ENCODE results near the gene STK24.
A peak's percentile ranks its signal among the peaks of the same experiment; 100 is the strongest.

STK24 gene

DNA sequence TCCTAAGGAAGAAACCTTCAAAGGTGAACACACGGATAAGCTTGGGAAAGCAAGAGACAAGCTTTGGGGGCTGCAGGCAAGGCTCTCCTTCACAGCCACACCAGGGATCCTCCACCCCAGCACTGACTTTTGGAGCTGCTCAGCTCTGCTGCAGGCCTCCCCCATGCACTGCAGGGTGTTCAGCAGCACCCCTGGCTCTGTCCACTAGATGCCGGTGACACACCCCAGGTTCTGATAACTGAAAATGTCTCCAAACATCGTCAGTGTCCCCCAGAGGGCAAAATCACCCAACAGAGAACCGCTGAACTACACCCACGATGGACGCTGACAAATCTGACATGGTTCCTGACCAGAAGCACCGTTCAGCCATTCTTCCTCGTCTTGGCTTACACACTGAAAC, 90.5 kb downstream of the STK24 start:
- DNase-seq: peak; percentile 12

GRCh38 chr13:98485561-98485960, 91.3 kb downstream of the STK24 start:
- DNase-seq: peak; percentile 19

- peak; percentile 89 for DNase-seq
Observed at GRCh38 chr13:98484289-98485219, 92.4 kb downstream of the STK24 start.

DNA sequence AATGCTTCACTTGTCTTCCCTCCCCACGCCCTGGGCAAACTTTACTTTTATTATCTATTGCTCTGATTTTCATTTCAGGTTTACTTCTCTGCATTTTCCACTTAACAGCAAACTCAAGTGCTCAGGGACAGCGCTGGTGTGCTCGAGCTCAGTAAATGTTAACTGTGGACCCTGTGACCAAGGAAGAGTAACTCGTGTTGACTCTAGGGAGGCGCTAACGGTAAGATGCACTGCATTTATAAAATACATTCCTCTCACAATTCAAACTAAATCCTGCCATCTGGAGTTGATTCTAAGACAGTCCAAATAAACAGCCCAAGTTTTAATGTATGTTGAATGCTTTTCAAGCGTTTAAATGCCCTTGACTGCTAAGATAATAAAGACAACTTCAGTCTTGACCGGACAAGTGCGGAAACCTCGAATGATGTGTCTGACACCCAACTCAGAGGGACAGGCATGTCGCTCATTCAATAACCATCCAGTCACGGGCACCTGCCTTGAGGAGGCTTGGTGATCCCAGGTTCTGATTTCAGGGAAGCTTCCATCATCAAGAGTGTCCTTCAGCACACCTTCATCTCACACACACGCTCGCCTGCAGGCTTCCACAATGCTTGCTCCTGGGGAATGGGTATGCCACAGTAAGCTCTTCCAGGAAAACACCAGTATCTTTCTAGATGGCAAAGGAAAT, 93.2 kb downstream of the STK24 start:
- DNase-seq: no peak

- DNase-seq: peak; percentile 85
Observed at GRCh38 chr13:98482476-98483444, 94.1 kb downstream of the STK24 start.

GRCh38 chr13:98480915-98481877, 95.7 kb downstream of the STK24 start:
- peak; percentile 38 for DNase-seq

DNA sequence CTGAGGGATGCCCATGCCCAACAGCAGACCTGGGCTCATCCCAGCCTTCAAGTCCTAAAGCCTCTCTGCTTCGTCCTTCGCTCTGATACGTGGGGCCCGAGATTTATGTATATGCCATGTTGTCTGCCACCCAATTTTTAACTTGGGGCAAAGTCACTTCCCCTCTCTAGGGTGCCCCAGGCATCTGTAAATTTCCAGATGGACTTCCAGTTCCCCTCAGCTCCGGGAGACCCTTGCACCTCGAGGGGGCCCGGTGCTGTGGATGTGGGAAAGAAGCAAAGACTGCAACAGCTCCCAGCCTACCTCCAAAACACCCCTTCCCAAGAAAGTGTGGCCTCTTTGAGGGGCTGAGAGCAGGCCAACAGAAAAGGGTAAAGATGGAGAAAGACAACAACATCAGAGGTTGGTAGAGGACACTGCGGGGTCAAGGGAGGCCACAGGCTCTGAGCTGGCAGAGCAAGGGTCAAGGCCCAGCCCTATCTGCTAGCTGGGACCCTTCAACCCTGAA, 97.4 kb downstream of the STK24 start:
- DNase-seq: peak; percentile 3

GRCh38 chr13:98478189-98479129, 98.4 kb downstream of the STK24 start:
- DNase-seq: peak; percentile 45

- DNase-seq: peak; percentile 60
Observed at GRCh38 chr13:98476538-98476966, 100.4 kb downstream of the STK24 start.

GRCh38 chr13:98476106-98476505, 100.8 kb downstream of the STK24 start:
- DNase-seq: no peak

GRCh38 chr13:98475522-98475921, 101.4 kb downstream of the STK24 start:
- no peak for DNase-seq

- DNase-seq: peak; percentile 9
Observed at GRCh38 chr13:98474761-98475160, 102.1 kb downstream of the STK24 start.

GRCh38 chr13:98474292-98474691, 102.6 kb downstream of the STK24 start:
- DNase-seq: peak; percentile 8

DNA sequence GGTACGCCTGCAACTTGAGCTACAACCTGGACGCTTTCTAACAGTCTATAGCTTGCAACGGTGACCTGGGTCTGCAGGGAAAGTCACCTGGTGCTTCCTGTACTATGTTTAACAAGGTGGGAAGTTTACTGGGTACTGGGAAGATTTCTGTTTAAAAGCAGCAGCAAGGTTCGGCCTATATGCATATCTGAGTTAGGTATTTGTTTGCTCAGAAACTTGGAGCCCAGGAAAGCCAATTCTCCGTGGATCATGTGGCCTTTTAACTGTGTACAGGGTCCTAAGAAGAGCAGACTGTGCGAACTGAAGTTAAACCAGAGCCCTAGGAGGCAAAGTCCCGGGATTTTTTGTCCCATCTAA, 103.1 kb downstream of the STK24 start:
- DNase-seq: peak; percentile 5

DNA sequence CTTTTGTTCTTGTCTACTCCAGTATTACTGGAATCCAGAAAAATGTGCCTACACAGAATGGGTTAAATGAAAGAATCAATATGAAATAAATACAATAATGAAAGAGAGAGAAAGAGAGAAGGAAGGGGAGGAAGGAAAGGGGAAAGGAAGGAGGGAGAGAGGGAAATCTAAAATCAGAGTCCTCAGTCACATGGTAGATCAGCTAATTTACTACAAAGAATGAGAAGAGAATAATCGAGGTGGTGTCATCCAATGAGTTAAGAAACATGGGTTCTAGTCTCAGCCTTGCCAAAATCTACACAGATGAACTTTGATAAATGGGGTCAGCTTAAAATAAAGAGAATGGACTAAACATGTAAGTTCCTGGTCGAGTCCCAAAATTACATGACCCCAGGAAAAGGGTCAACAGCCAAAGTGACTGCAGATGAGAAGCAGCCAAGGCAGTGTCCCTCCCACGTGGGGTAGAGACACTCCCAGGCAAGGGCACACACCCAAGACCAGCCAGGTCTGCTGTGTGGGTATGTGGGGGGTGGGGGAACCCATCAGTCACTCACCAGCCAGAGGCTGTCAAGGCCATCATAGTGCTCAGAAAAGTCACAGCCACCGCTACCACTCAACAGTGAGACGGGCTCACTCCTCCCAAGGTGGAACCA, 103.6 kb downstream of the STK24 start:
- DNase-seq: no peak

DNA sequence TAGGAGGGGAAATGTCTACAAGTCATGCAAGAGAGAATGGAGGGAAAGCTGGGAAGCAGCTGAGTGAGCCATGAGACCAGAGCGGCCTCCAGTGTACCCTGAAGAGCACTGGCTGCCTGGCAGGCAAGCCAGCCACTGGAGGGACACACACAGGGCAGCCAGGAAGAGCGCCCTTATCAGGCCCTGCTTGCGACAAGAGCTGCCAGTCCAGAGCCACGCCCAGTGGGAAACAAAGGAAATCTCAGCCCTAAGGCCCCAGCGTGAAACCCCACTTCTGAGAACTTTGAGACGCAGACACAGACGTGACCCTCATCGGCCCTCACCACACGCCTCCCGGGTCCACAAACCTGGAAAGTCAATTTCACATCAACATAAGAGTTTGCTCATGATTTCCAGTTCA, 105.0 kb downstream of the STK24 start:
- DNase-seq: no peak

- peak; percentile 12 for DNase-seq
Observed at GRCh38 chr13:98470920-98471319, 106.0 kb downstream of the STK24 start.

DNA sequence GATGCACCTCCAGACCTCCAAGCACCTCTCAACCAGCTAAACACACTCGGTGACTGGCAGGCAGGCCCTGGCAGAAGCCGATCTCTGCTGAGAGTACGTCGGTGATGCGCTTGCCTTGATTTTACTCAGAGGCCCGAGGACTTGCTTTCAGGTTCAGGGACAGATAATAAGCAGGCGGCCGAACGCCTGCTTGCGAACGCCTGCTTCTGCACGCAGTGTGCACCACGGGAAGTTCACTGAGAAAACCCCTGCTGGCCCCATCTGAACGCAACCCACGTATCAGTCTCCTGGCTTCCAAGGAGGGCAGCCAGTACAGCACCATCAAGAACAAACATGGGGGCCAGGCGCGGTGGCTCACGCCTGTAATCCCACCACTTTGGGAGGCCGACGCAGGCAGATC, 108.0 kb downstream of the STK24 start:
- DNase-seq: peak; percentile 13

GRCh38 chr13:98468361-98468760, 108.5 kb downstream of the STK24 start:
- no peak for DNase-seq
